GM12873 (cell line): Measurements from ENCODE around the gene SYNE2.

Source experiments
- TF ChIP-seq, protein P1 (sequence below): IDR thresholded peaks from 2 replicates; pipeline ENCODE4 v1.5.1; 2012; ENCODE audit warnings: low read depth, mild to moderate bottlenecking, moderate library complexity, low read length, control low read depth; ENCODE audit not compliant: insufficient read depth; ENCODE audit errors: missing control alignments

The SYNE2 gene

DNA sequence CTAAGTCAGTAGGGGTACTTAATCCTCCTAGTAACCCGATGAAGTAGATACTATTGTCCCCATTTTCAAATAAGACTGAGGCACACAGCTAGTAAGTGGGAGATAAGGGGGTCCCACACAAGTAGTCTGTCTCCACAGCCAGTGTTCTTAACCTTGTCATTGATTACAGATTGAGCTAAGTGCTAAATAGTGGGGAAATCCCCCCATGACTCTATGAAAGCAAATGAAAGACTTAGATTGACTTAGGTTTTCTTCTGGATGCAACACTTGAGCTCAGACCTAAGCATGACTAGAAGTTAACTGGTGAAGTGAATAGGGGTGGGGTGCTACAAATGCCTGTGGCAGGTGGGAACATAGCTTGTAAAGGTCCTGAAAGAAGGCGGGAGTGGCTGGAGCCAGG, 73.8 kb downstream of the SYNE2 start:
- TF ChIP-seq, protein P1, sequence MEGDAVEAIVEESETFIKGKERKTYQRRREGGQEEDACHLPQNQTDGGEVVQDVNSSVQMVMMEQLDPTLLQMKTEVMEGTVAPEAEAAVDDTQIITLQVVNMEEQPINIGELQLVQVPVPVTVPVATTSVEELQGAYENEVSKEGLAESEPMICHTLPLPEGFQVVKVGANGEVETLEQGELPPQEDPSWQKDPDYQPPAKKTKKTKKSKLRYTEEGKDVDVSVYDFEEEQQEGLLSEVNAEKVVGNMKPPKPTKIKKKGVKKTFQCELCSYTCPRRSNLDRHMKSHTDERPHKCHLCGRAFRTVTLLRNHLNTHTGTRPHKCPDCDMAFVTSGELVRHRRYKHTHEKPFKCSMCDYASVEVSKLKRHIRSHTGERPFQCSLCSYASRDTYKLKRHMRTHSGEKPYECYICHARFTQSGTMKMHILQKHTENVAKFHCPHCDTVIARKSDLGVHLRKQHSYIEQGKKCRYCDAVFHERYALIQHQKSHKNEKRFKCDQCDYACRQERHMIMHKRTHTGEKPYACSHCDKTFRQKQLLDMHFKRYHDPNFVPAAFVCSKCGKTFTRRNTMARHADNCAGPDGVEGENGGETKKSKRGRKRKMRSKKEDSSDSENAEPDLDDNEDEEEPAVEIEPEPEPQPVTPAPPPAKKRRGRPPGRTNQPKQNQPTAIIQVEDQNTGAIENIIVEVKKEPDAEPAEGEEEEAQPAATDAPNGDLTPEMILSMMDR, result no peak

DNA sequence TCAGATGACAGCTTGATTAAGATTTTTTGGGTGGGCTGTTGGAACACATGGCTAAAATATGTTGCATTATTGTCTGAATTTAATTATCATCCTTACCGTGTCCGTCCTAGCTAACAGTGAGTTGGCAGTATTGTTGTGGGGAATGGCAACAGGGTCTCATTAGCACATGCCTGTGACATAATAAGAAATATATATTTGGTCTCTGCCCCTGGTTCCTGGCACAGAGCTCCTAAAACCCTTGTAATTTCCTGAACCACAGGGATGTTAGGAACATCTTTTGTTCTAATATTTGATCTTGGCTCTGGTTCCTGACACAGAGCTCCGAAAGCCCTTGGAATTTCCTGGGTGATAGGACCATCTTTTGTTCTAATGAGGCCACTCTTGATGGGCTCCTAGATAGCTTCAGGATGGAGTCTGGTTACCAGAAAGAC, 76.0 kb downstream of the SYNE2 start:
- TF ChIP-seq, protein P1, result no peak

- TF ChIP-seq, protein P1, result no peak
Measured at GRCh38 chr14:63933110-63933509, 80.3 kb downstream of the SYNE2 start.

DNA sequence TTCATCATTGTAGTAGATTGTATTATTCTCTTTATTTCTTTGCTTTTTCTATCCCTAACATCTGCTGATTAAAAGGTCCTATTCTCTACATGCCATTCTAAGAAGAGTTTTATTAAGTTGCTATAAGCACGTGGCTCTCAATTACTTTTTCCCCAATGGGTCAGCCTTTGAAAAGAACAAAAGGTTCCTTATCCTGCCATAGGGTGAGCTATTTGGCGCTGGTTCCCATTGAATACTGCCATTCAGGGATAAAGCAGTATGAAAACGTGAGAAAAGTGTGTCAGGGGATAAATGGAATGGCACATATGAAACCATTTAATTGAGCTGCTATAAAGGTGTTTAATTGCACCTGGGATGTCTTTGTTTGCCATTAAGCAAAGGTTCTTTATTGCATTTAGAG, 80.9 kb downstream of the SYNE2 start:
- TF ChIP-seq, protein P1, result no peak

DNA sequence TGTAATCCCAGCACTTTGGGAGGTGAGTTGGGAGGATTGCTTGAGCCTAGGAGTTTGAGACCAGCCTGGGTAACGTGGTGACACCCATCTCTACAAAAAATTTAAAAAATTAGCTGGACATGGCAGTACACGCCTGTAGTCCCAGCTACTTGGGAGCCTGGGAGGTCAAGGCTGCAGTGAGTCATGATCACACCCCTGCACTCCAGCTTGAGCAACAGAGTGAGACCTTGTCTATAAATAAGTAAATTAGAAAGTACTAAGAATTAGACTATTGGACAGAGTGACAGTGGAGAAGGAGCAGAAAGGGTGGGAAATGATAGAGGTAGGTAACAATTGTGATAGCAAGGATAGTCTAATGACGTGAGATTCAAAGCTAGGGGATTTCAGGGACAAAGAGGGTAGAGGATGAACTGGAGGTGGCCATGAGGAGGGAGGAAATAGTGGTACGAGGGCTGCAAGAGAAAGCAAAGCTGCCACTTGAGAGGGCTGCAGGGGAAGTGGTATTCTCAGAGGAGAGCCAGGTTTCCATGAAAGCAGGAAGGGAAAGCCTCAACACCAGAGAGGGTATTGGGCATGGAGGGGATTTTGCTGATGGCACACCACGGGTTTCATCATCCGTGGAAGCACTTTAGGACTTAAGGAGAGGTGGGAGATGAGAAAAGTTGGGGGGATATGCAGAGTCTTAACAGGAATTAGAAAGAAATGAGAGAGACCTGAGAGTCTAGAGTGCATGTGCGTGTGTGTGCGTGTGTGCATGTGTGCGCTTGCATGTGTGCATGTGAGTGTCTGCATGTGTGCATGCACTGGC, 85.6 kb downstream of the SYNE2 start:
- TF ChIP-seq, protein P1, result no peak

DNA sequence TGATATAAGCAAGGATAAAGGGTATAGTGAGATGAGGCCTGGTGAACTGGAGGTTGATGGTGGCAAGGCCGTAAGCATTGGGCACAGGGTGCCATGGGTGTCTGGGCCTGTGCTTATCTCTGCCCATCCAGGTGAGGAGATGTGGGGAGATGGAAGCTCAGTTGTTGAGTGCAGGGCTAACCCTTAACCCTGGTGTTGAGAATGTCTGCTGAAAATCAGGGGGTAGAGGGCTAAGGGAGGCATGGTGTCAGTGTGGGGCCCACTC, 86.1 kb downstream of the SYNE2 start:
- TF ChIP-seq, protein P1, result no peak

DNA sequence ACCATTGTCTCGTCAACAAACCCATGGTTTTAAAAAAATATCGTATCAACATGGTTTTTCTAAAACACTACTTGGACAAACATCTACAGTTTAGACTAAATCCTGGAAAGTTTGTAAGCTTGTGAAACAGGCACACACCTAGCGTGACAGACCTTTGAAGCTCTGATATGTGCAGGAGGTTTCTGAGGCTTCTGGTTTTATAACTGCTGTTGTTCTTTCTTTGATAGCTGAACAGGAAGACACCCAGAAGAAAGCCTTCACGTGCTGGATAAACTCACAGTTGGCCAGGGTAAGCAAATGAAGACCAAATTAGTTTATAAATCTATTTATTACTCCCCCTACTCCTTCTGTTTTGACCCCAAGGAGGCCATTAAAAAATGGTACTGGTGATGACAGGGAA, 87.6 kb downstream of the SYNE2 start:
- TF ChIP-seq, protein P1, result no peak
